MG63 (cell line): Measurements from ENCODE around the gene ZKSCAN7. TPM values are rescaled to one million over a fixed set of nuclear protein-coding genes. Genes with fewer than 3 reads are reported as not detected.
"Not testable (repeated sequence)": the region's sequence is repeated elsewhere in the genome, so short reads cannot be mapped to it uniquely, and the experiment has no call there.

ENCODE experiments used
- DNase-seq: peaks from one replicate; pipeline ENCODE4 v3.0.0-alpha.2; 2020
- H3K27me3 ChIP-seq: fragments of 250-450 bp; sonication (Bioruptor Pico); 2 replicates; pipeline ENCODE4 v1.5.1; 2020; ENCODE audit warnings: mild to moderate bottlenecking, moderate library complexity
- H3K36me3 ChIP-seq: fragments of 250-450 bp; sonication (Bioruptor Pico); 2 replicates; pipeline ENCODE4 v1.5.1; 2020; ENCODE audit warnings: mild to moderate bottlenecking, moderate library complexity
- H3K4me3 ChIP-seq: fragments of 250-450 bp; sonication (Bioruptor Pico); 2 replicates; pipeline ENCODE4 v1.5.1; 2020; ENCODE audit warnings: mild to moderate bottlenecking, moderate library complexity
- H3K9me3 ChIP-seq: fragments of 250-450 bp; sonication (Bioruptor Pico); 2 replicates; pipeline ENCODE4 v1.5.1; 2020; ENCODE audit warnings: mild to moderate bottlenecking, moderate library complexity
- total RNA-seq: library from RNA; depleted of rRNA; stranded (reverse); fragments of >200 nt; shearing (Covaris generic); gene quantifications from 2 replicates; pipeline ENCODE4 v1.2.3, GENCODE V29; 2014; ENCODE audit warnings: low replicate concordance; rRNA removed

ZKSCAN7 gene
- not detected in 2 replicates for total RNA-seq

- H3K27me3 ChIP-seq = no peaks in the 10 kb centered on the region
- no peaks in the 10 kb centered on the region for H3K36me3 ChIP-seq
- H3K4me3 ChIP-seq = no peak within 1 kb of the TSS
- no peaks in the 10 kb centered on the region for H3K9me3 ChIP-seq
- DNase-seq = peak; percentile 2
These were observed at the start of gene ZKSCAN7 for GRCh38 chr3:44554626-44555592. Gene ZKSCAN7, plus strand, starts transcription at chr3:44555193. Its CDS starts 1,855 bp downstream, at chr3:44557048.

DNA sequence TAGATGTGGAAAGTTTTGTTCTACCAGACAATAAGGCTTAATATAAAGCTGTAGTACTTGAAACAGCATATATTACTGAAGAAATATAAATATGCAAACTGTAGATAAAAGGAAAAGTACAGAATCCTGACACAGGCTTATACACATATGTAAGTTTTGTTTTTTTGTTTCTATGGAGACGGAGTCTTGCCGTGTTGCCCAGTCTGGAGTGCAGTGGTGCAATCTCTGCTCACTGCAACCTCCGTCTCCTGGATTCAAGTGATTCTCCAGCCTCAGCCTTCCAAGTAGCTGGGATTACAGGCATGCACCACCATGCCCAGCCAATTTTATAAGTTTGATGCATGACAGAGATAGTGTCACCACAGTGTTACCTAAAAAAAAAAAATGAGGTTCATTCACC lies 48.4 kb upstream of the ZKSCAN7 start:
- no peak overlapping the region for H3K4me3 ChIP-seq
- DNase-seq = no peak
- H3K27me3 ChIP-seq = no peaks in the 10 kb centered on the region
- no peaks in the 10 kb centered on the region; the same call in 1 of the 2 replicates for H3K9me3 ChIP-seq
- no peaks in the 10 kb centered on the region; the same call in none of the 2 replicates for H3K36me3 ChIP-seq

GRCh38 chr3:44506961-44507360 lies 48.0 kb upstream of the ZKSCAN7 start:
- DNase-seq = no peak
- H3K9me3 ChIP-seq = no peaks in the 10 kb centered on the region; the same call in 1 of the 2 replicates
- no peaks in the 10 kb centered on the region; the same call in none of the 2 replicates for H3K36me3 ChIP-seq
- H3K27me3 ChIP-seq = no peaks in the 10 kb centered on the region
- H3K4me3 ChIP-seq = no peak overlapping the region

- Histone ChIP-seq H3K4me3 (peak overlapping the region; percentile 67), H3K9me3 (no peaks in the 10 kb centered on the region; the same call in 1 of the 2 replicates), H3K27me3 (no peaks in the 10 kb centered on the region), H3K36me3 (no peaks in the 10 kb centered on the region; the same call in 1 of the 2 replicates)
- DNase-seq = no peak
These were observed 45.5 kb upstream of the ZKSCAN7 start for GRCh38 chr3:44509393-44509921.

DNA sequence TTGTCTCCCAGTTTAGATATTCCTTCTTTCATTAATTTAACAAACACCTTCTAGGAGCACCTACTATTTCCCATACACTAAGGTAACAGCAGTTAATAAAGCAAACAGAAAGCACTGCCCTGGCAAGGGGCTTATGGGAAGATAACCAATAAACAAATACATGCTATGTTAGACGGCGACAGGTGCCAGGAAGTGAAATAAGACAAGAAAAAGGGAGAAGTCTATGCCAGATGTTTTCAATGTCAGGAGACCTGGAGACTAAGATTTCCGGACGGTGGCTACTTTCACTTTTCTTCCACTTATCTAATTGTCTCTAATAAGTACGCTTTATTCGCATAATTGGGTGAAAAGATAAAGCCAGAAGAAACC lies 45.0 kb upstream of the ZKSCAN7 start:
- Histone ChIP-seq H3K4me3 (peak overlapping the region; percentile 67), H3K36me3 (no peaks in the 10 kb centered on the region; the same call in 1 of the 2 replicates), H3K9me3 (no peaks in the 10 kb centered on the region; the same call in 1 of the 2 replicates), H3K27me3 (no peaks in the 10 kb centered on the region)
- no peak for DNase-seq

- no peaks in the 10 kb centered on the region; the same call in 1 of the 2 replicates for H3K36me3 ChIP-seq
- H3K9me3 ChIP-seq = no peaks in the 10 kb centered on the region
- peak overlapping the region; percentile 67 for H3K4me3 ChIP-seq
- no peaks in the 10 kb centered on the region for H3K27me3 ChIP-seq
- no peak for DNase-seq
These were observed 43.8 kb upstream of the ZKSCAN7 start for GRCh38 chr3:44511238-44511566.

DNA sequence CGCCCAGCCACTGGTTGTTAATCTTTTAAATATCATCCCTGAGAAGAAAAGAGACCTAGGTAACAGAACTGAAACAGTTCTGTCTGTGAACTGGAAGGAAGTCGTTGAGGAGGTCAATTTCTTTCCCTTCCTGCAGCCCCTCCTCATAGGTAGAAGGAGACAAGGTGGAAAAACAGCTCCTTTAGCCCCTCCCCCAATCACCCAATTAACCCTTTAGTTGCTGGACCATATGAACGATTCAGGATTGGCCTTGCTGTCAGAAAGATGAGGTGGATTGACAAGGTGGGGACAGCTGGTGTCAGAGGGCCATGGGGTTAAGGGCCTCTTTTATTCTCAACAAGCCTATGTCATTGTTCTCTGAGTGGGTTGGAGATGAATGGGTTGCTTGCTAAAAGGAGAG lies 41.5 kb upstream of the ZKSCAN7 start:
- Histone ChIP-seq H3K36me3 (no peaks in the 10 kb centered on the region), H3K9me3 (no peaks in the 10 kb centered on the region), H3K27me3 (no peaks in the 10 kb centered on the region), H3K4me3 (no peak overlapping the region)
- DNase-seq = no peak

DNA sequence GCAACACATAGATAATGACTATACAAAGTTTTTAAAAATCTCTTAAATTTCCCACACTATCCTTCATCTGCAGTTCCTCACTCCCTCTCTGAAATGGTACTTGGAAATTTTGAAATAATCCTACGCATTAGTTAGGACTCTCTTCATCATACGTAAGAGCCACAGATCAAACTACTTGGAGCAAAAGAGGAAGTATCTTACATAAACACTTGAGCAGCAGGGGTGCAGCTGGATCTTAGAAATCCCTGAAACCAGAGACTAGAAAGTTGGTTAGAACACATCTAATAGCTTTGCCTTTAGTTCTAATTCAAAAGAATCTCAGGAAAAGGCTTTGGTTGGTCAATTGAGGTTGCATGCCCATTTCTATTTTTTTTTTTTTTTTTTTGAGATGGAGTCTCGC lies 38.8 kb upstream of the ZKSCAN7 start:
- no peak for DNase-seq
- no peaks in the 10 kb centered on the region for H3K9me3 ChIP-seq

GRCh38 chr3:44518782-44519156 lies 36.2 kb upstream of the ZKSCAN7 start:
- no peaks in the 10 kb centered on the region for H3K36me3 ChIP-seq
- no peak for DNase-seq
- no peak overlapping the region for H3K4me3 ChIP-seq
- no peaks in the 10 kb centered on the region for H3K9me3 ChIP-seq
- H3K27me3 ChIP-seq = no peaks in the 10 kb centered on the region

More for the DNA sequence above, 38.8 kb upstream of the ZKSCAN7 start:
- no peak overlapping the region for H3K4me3 ChIP-seq
- H3K36me3 ChIP-seq = no peaks in the 10 kb centered on the region
- no peaks in the 10 kb centered on the region for H3K27me3 ChIP-seq

DNA sequence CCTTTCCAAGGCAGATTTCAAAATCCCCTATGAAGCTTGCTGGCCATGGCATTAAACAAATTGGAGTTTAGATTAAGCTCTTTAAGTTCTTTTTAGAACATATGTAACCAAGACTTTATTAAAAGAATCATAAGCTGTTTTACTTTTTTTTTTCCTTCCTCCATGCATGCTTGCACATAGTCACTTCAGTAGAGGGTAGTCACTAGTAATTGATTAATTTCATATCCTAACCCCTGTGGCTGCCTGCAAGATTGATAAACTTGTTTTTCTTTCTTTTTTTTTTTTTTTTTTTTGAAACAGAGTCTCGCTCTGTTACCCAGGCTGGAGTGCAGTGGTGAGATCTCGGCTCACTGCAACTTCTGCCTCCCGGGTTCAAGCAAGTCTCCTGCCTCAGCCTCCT lies 33.3 kb upstream of the ZKSCAN7 start:
- DNase-seq = no peak
- Histone ChIP-seq H3K36me3 (no peaks in the 10 kb centered on the region), H3K27me3 (no peaks in the 10 kb centered on the region), H3K4me3 (no peak overlapping the region), H3K9me3 (no peaks in the 10 kb centered on the region)

GRCh38 chr3:44522494-44522933 lies 32.5 kb upstream of the ZKSCAN7 start:
- DNase-seq = no peak
- no peaks in the 10 kb centered on the region for H3K9me3 ChIP-seq
- H3K27me3 ChIP-seq = no peaks in the 10 kb centered on the region
- H3K4me3 ChIP-seq = no peak overlapping the region
- H3K36me3 ChIP-seq = no peaks in the 10 kb centered on the region

DNA sequence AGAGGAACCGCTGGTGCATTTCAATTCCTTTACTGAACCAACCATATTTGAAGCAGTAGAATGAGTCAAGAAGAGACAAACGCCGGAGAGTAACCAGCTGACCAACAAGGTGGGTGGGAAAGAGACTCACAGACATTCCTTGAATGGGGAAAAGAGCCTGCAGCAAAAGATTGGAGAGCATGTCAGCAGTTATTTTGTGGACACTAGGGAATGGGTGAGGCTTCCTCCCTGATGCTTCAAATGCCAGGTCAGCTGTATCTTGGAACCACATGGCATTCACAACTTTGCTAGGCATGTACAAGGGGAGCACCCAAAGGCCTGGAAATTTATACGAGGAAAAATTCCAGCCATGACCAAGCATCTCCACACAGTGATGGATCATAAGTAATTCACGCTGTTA lies 29.9 kb upstream of the ZKSCAN7 start:
- no peaks in the 10 kb centered on the region for H3K27me3 ChIP-seq
- no peaks in the 10 kb centered on the region for H3K36me3 ChIP-seq
- no peak for DNase-seq
- H3K9me3 ChIP-seq = no peaks in the 10 kb centered on the region
- no peak overlapping the region for H3K4me3 ChIP-seq

- Histone ChIP-seq H3K9me3 (no peaks in the 10 kb centered on the region), H3K36me3 (no peaks in the 10 kb centered on the region), H3K4me3 (no peak overlapping the region), H3K27me3 (no peaks in the 10 kb centered on the region)
- no peak for DNase-seq
These were observed 25.1 kb upstream of the ZKSCAN7 start for GRCh38 chr3:44529927-44530326.

DNA sequence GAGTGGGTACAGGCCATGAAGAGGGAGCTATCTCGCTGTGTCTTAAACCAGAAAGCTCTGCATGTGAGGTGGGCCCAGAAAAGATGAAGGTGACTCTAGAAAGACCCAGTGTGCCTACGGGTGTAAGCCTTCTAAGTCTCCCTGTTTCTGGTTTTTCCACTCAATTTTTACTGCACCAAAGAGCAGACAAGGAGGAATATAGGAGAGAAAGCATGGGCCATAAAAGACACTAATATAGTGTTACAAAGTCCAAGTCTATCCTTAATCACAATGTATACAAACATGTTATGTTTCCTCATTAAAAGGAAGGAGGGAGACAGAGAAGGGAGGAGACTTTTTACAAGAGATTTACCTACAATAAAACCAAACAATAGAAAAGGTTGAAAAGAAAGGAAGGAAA lies 24.1 kb upstream of the ZKSCAN7 start:
- Histone ChIP-seq H3K36me3 (no peaks in the 10 kb centered on the region), H3K27me3 (no peaks in the 10 kb centered on the region), H3K9me3 (no peaks in the 10 kb centered on the region), H3K4me3 (no peak overlapping the region)
- DNase-seq = no peak

GRCh38 chr3:44534659-44535058 lies 20.3 kb upstream of the ZKSCAN7 start:
- not testable (repeated sequence) for DNase-seq, H3K9me3 ChIP-seq, H3K4me3 ChIP-seq, H3K27me3 ChIP-seq, H3K36me3 ChIP-seq

- DNase-seq = no peak
- Histone ChIP-seq H3K36me3 (no peaks in the 10 kb centered on the region), H3K9me3 (no peaks in the 10 kb centered on the region)
These were observed 19.6 kb upstream of the ZKSCAN7 start for GRCh38 chr3:44535364-44535763.

GRCh38 chr3:44544811-44545210 lies 10.2 kb upstream of the ZKSCAN7 start:
- H3K4me3 ChIP-seq, H3K36me3 ChIP-seq, H3K9me3 ChIP-seq, DNase-seq, H3K27me3 ChIP-seq: not testable (repeated sequence)

More at GRCh38 chr3:44535364-44535763, 19.6 kb upstream of the ZKSCAN7 start:
- Histone ChIP-seq H3K4me3 (no peak overlapping the region), H3K27me3 (no peaks in the 10 kb centered on the region)

- Histone ChIP-seq H3K4me3 (no peak overlapping the region), H3K36me3 (no peaks in the 10 kb centered on the region), H3K27me3 (no peaks in the 10 kb centered on the region), H3K9me3 (no peaks in the 10 kb centered on the region)
- no peak for DNase-seq
These were observed 730 bp downstream of the ZKSCAN7 start for GRCh38 chr3:44555723-44556122.
